GM21360 (cell line): ENCODE data around the gene TUBGCP6.

Experiments
- ATAC-seq: cut with Tn5 transposase; IDR thresholded peaks from one replicate; pipeline ENCODE4 v1.9.1; 2021; ENCODE audit warnings: mild to moderate bottlenecking, moderate library complexity; ENCODE audit not compliant: unreplicated experiment

The TUBGCP6 gene

DNA sequence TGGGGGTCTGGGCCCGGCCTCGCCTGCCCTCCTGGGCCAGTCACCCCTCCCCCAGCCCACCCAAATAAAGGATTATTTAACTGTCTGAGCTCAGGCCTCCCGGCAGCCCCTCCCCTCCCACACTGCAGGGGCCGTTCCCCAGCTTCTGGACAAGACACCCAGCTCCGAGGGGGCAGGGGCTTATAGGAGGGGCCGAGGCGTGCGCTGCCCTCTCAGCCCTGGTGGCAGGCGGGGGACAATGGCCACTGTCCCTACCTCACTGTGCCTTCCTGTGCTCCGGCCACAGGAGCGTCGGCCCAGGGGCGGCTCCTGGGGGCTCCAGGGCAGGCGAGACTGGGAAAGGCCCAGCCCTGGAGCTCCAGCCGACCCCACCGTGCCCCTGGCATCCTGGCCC is 46.2 kb downstream of the TUBGCP6 start:
- no peak for ATAC-seq

DNA sequence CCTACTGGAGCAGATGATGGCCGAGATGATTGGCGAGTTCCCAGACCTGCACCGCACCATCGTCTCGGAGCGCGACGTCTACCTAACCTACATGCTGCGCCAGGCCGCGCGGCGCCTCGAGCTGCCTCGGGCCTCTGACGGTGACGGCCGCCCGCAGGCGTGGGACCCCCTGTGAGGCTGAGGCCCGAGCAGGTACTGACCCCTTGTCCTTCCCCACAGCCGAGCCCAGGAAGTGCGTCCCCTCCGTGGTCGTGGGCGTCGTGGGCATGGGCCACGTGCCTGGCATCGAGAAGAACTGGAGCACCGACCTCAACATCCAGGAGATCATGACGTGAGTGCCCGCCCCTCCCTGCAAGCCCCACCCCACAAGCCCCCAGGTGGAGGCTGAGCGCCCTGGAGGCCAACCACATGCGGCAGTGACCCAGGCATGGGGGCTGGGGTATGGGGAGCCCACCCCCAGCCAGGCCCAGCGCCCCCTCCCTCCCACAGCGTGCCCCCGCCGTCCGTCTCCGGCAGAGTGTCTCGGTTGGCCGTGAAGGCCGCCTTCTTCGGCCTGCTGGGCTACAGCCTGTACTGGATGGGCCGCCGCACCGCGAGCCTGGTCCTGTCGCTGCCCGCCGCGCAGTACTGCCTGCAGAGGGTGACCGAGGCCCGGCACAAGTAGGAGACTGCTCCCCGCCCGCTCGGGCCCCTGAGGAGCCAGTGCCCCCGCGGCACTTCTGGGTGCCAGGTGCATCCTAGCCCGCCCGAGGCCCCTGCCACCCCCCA is 46.8 kb downstream of the TUBGCP6 start:
- no peak for ATAC-seq

DNA sequence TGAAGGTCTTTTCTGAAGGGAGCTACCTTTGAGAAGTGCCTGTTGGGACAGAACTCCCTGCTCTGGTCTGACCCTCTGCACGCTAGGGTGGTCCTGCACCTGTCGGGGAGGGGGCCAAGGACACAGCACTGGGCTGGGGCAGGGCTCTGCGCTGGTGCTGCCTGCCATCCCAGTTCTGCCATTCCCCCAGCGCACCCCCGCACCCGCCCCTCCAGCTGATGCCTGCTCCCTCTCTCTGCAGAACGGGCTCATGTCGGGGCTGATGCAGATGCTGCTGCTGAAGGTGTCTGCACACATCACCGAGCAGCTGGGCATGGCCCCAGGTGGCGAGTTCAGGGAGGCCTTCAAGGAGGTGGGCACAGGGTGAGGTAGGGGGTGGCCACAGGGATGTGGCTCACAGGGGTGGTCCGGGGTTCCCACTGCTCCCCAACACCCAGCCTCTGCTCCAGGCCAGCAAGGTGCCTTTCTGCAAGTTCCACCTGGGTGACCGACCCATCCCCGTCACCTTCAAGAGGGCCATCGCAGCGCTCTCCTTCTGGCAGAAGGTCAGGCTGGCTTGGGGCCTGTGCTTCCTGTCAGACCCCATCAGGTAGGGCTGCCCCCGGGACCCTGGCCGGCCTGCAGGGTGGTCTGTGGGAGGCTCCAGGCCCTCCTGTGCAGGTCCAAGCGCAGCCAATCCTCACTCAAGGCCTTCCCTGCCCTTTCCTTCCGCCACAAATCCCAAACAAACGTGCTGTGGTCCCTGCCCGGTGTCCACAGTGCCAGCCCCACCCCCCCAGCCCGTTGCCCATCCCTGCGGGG is 47.6 kb downstream of the TUBGCP6 start:
- no peak for ATAC-seq

DNA sequence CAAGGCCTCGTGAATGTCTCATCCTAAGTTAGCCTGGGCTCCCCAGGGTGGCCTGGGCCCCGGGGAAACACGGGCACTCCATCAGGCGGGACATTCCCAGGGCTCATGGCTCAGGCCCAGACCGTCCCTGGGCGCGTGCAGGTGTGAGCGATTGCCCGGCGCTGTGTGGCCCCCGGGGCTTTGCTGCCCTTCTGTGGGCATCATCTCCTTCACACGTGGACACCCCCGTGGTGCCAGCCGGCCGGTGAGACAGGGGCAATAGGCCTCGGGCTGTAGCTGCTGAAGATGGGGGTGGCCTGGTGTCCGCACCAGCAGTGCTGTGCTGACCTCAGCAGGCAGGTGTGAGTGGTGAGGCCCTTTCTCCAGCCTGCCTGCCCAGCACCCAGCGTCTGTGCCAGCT is 48.6 kb downstream of the TUBGCP6 start:
- ATAC-seq = no peak

DNA sequence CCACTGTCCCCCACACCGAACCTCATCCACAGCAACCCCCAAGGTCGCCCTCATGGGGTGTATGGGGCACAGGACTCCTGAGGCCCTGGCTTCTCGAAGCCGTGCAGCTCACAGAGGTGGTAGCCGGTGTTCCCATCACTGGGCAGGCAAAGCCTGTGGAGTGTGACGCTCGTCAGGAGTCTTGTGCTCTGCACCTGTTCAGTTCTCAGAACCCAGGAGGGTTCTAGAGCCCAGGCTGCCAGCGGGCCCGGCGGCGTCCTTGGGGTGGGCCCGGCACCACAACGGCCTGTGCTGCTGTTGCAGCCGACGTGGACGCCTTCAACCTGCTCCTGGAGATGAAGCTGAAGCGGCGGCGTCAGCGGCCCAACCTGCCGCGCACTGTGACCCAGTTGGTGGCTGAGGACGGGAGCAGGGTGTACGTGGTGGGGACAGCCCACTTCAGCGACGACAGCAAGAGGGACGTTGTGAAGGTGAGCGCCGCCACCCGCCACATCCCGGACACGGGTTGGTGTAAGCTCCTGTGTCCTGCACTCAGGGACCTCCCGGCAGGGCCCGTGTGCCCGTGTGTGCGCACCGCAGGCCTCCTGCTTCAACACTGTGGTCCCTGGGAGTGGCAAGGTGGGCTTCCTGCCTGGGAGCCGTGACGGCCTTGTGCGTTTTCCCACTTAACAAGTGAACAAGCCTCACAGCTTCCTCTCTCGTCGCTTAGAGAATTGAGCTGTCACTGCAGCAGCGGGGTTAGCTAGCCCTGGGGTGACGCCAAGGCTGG is 50.6 kb downstream of the TUBGCP6 start:
- no peak for ATAC-seq

DNA sequence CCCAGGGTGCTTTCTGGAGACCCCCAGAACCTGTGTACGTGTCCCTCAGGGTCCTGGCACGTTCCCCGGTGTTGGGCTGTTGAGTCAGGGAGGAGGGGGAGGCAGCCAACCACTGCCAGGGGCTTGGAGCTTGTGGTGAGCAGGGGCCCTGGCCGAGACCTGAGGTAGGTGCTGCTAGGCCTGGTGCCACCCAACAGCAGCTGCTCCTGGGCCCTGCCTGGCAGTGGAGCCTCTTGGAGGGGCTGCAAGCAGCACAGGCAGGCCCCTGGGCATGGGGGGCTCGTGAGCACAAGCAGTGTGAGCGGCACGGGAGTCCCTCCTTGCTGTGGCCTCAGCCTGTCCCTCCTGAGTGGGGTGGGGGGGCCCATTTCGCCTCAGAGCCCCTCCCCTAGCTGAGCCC is 51.2 kb downstream of the TUBGCP6 start:
- ATAC-seq = no peak

DNA sequence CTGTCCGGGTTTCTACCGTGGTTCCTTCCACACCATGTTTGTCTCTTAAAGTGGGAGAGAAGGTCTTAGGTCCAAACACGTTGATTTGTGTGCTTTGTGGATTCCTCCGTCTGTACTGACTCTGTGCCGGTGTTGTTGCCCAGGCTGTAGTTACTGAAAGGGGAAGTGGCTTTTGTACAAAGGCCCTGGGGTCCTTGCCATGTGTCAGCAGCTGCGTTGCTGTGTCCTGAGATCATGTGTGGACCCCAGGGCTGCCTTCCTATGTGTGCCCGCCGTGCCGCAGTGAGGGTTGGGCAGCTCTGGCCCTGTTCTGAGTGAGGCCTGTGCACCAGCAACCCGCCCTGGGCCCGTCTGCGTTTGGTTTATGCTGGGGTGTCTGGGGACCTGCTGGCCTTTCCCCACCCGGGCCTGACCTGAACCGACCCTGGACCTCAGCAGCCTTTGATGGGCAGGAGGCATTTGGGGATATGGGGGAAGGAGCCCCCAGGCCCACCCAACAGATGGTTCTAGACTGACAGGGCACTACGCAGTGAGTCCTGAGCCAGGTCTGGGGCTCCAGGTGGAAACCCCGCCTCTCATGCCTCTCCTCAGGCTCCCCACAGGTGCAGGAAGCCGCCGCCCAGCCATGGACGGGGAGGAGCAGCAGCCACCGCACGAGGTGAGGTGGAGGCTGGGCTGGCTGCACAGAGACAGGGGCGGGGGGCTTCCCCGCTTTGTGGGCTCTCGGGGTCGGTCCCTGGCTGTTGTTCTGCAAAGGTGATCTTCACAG is 52.2 kb downstream of the TUBGCP6 start:
- no peak for ATAC-seq

DNA sequence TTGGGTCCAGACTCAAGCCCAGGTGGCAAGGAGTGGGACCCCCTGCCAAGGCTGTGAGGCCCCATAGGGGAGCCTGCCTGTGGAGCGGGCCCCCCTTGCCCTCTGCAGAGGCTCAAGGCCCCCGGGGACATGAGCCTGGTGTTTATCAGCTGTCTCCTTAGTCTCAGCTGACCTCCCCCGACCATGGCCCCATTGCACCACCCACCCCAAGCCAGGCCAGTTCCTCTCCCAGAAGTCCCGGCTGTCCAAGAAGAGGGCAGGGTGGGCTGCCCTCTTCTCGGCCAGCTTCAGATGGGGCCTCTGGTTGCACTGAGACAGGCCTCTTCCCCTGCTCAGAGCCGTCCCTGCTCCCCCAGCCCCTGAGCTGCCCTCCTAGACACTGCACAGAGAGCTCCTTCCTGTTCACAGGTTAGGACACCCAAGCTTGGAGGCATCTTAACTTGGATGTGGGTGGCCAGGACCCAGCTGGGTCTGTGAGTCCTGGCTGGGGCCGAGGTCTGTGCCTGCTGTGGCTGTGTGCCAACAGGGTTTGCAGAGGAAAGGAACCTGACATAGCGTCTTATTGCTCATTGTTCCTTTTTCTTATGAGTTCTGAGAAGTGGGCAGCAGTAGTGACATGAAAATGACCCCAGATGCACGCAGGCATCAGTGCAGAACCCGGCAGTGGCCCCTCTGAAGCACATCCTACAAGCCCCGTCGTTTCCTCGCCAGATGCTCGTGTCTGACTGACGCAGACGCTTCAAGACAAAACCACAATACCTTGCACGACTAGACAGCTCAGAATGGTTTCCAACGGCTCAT is 53.7 kb downstream of the TUBGCP6 start:
- no peak for ATAC-seq

DNA sequence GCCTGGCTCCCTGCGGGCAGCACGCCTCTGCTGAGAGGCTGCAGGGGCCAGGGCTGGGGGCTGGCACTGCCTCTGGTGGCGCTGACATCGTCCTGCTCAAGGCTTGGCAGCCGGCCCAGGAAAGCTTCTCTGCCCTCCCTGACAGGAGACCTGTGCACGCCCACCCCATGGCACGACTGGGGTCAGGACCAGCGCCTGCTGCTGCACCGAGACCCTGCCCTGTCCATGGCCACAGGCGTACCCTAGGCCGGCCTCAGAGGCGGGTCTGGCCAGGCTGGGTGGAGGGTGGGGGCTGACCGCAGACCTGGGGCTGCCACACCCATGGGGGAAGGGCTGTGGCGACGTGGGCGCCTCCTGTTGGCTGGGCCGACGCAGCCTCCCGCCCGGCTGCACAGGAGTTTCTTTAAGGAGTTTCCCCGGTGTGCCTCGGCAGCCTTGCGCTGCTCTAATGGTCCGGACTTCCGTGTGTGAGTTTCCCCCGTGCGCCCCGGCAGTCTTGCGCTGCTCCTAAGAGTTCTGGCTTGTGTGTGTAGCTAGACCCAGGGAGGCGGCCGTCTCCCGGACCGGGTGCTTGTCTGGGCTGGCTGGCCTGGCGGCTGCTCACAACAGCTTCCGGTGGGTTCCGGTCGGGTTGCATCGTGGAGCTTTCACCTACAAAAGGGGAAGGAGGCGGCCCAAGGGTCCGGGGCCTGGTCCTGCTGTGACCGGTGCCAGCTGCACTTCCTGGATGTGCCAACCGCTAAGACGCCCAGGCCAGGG is 54.5 kb downstream of the TUBGCP6 start:
- ATAC-seq = peak; percentile 33

DNA sequence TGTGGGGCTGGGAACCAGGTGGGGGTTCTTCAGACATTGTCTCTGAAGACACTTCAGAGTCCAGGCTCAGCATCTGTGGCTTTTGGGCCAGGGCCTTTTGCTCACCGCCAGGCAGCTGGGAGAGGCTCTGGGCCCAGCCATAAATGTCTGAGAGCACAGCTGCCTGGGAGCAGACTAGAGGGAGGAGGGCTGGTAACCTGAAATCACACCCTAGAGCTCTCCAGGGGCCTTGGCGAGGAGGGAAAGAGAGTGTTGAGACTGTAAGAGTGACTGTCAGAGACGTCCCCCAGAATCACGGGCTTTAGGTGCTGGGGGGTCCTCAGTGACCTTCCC is 55.0 kb downstream of the TUBGCP6 start:
- no peak for ATAC-seq

DNA sequence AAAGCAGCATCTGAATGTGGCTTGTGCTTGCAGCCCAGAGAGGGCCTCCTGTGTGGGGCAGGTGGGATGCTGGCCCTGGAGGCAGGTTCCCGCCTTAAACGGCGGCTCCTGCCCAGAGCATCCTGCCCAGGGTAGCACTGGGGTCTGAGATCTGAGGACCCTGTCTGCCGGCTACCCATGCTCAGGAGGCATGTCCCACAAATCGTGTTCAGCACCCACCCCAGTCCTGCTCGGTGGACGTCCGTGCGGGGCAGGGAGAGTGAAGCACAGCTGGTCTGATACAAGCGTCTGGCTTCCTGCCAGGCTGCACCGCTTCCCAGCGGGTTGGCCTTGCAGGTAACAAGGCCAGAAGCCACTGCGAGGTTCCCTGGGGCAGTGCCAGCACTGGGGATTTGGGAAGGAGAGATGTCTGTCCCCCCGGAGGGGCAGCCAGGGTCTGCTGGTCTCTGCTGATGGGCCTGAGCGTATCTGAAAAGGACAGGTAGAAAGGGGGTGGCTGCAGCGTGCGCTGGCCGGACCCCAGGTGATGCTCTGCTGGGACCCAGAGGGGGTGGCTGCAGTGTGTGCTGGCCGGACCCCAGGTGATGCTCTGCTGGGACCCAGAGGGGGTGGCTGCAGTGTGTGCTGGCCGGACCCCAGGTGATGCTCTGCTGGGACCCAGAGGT is 55.5 kb downstream of the TUBGCP6 start:
- ATAC-seq = no peak

DNA sequence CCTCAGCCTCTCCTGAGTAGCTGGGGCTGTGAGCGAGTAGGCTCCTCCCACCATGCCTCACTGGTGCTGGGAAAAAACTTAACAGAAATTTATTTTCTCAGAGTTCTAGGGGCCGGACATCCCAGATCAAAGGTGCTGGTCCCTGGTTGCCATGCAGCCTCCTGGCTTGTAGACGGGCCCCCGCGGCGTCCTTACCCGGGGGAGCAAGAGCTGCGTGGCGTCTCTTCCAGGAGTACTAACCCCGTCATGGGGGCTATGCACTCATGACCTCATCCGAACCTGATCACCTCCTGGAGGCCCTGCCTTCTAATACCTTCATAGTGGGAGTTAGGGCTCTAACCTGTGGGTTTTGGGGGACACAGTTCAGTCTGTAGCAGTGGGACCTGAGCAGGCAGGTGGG is 56.5 kb downstream of the TUBGCP6 start:
- ATAC-seq = no peak

DNA sequence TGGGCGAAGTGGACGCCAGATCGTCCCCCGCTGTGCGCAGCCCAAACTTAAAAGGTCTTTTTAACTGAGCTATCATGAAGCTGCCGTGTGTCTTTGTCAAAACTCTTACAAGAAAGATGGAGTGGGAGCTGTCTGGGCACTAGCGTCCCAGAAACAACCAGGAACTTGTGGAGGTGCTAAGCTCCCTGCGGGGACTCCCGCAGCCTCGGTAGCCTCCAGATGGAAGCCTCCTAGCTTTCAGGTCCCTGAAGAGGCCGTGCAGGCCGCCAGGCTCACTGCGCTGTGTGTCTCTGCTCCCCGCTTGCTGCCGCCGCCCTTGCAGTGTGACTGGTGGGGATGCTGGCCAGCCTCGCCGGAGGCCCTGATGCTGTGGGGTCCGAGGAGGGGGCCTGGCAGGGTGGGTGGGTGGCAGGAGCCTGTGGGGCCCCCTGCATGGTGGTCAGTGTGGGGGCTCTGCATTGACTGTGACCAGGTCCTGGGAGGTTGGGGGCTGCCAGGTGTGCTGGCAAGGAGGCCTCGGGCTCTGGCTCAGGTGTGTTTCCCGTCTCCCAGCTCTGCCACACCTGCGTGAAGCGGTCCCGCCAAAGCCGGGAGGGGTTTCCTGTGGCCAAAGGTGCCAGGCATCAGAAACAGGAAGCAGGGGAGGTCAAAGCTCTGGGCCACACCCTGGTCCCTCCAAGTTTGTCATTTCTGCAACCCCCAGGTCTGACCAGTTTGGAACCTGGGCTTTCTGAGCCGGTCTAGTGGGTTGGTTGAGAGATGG is 57.9 kb downstream of the TUBGCP6 start:
- ATAC-seq = no peak

DNA sequence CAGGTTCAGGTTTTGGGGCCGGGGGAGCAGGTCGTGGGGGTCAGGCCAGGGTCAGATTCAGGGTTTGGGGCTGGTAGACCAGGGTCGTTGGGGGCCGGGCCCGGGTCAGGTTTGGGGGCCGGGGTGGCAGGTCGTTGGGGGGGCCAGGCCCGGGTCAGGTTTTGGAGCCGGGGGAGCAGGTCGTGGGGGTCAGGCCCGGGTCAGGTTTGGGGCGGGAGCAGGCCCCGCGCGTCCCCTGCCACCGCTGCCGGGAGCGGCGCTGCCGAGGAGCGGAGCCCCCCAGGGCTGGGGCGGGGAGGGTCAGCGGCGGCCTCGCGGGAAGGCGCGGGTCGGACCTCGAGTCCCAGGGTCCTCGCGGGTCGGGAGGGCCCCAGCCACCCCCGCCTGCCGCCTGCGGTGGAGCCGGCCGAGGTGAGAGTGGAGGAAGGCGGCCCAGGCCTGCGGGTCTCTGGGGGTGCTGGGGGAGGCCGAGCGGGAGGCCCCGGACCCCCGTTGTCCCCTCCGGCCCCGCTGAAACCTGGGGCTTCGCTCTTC is 58.6 kb downstream of the TUBGCP6 start:
- no peak for ATAC-seq

DNA sequence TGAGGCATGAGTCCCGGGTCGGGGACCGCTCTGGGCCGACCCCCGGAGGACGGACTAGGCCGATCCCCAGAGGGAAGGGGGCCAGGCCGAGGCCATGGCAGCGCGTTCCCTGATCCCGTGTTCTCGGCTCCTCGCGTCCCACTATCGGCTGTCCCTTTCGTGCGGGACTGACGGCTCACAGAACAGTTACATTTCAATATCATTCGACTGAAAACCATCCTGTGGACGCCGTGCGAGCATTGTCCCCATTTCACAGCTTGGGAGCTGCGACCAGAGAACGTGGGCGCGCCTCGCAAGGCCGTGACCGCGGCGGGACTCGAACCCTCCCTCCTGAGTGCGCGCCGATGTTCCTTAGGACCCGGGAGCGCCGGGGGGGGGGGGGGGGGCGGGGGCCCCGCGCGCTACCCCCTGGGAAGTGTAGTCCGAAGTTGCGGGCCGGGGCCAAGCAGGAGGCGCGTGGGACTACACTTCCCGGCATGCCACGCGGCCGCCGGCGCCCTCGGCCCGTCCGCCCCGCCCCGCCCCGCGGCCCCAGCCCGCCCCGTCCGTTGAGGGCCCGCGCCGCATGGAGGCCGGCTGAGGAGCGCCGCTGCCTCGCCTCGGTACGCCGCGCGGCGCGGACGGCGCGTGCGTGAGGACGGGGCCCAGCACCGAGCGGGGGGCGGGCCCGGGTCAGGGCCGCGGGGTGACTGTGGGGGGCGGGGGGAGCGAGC is 59.3 kb downstream of the TUBGCP6 start, which contains the start of gene TRABD:
Gene TRABD (plus strand): TSS at position 539 of the 713 bp plus-strand sequence. CDS start 7,148 bp downstream, outside the sequence.
- peak; percentile 46 for ATAC-seq

DNA sequence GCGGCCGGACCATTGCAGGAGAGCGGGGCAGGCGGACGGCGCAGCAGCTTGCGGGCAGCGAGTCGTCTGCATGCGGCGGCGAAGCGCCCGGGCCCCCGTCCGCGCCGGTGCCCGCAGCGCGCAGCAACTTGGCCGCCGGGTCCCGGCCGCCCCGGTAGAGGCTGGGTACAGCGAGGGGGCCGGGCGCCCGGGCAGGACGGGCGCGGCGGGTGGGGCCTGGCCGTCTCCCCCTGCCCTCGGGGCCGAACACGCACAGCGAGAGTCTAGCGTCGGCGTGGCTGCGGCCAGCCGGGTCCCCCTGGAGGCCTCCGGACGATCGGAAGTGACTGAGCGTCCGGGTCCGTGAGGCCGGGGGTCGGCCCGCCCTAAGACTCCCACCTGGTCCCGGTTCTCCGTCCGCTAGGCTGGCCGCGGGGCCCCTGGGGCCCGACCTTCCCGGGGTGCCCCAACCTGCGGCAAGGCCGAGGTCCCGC is 59.9 kb downstream of the TUBGCP6 start:
- no peak for ATAC-seq
